Mesodermal cell (in vitro differentiated cells): ENCODE data around the gene ARID5B.

ENCODE experiments used
- H3K27ac ChIP-seq: 2 replicates; pipeline ENCODE4 v1.7.0; 2013; ENCODE audit warnings: mild to moderate bottlenecking, low read depth, low read length, moderate library complexity; ENCODE audit not compliant: severe bottlenecking
- H3K36me3 ChIP-seq: 2 replicates; pipeline ENCODE4 v1.7.1; 2013; ENCODE audit warnings: mild to moderate bottlenecking, low read length, moderate library complexity; ENCODE audit not compliant: control insufficient read depth, insufficient read depth
- H3K4me1 ChIP-seq: one replicate; pipeline ENCODE4 v1.7.1; 2013; ENCODE audit warnings: mild to moderate bottlenecking, low read length; ENCODE audit not compliant: insufficient read depth, control insufficient read depth, poor library complexity, severe bottlenecking
- H3K4me3 ChIP-seq: 2 replicates; pipeline ENCODE4 v1.7.0; 2013; ENCODE audit warnings: low read length, control low read depth, mild to moderate bottlenecking; ENCODE audit not compliant: insufficient read depth, poor library complexity, severe bottlenecking; ENCODE audit errors: extremely low read depth
- H3K9me3 ChIP-seq: 2 replicates; pipeline ENCODE4 v1.7.1; 2013; ENCODE audit warnings: mild to moderate bottlenecking, low read length, moderate library complexity; ENCODE audit not compliant: control insufficient read depth
- WGBS, 2 experiments: methylation state at CpG; one replicate each; pipeline ENCODE4 v1.1.5; 2013; ENCODE audit warnings: missing lambda C conversion rate in 2 of 2; ENCODE audit not compliant: insufficient coverage in 2 of 2; 5-methylcytosine and 5-hydroxymethylcytosine counted together

ARID5B gene

DNA sequence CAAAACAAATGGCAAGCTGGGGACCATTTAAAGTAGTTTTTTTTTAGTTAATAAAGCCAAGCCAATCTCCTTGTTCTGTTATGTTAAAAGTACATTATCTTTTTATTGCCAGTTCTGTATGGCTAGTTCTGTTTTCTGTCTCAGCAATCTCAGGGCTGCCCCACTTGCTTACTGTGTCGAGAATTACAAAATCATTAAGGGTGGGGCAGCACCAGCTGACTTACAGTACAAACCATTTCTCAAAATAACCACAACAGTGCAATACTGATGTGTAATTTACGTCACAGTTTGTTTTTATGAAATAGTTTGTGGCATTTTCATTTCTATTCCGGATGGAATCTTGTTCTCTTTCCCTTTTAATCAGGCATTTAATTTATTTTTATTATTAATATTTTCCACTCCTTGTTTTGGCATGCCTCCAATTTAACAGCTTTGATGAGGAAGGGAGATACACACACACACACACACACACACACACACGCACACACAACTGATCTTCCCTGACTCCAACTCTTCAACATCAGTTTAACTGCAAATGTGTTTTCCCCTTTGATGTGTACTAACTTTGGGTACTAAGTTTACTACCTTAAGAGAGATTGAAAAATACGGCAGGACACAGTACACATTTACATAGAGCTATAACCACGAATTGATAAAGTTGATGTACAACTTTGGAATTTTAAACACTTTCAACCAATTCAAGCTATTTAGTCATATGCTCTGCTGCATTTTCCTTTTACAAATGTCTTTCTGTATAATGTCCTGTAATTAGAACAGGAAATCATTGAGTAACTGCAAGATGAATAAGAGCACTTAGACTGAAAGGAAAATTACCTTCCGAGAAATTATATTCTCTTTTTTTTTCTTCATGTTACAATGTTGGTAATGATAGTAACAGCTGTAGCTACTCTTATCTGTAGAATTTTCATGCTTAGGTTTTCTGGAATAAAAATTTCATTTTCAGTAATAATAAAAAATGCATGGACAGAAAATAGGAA, 91.5 kb downstream of the ARID5B start:
- Histone ChIP-seq H3K4me3 (no peak overlapping the region), H3K27ac (no peak overlapping the region), H3K36me3 (no peaks in the 10 kb centered on the region), H3K4me1 (no peaks in the 10 kb centered on the region), H3K9me3 (no peaks in the 10 kb centered on the region)
- 100% methylated on average over 2 of the region's 7 CpGs; no CpG with 5 or more reads in 1 of the 2 experiments for WGBS, 2 experiments

GRCh38 chr10:61993711-61994401, 92.4 kb downstream of the ARID5B start:
- Histone ChIP-seq H3K9me3 (no peaks in the 10 kb centered on the region), H3K27ac (no peak overlapping the region), H3K36me3 (peaks cover 1% of the 10 kb centered on the region), H3K4me1 (no peaks in the 10 kb centered on the region), H3K4me3 (no peak overlapping the region)
- 86 to 100% methylated on average over 2 of the region's 6 CpGs for WGBS, 2 experiments

- WGBS, 2 experiments: 82 to 92% methylated on average over 3 of the region's 7 CpGs
These were observed 93.1 kb downstream of the ARID5B start for GRCh38 chr10:61994405-61995219.

DNA sequence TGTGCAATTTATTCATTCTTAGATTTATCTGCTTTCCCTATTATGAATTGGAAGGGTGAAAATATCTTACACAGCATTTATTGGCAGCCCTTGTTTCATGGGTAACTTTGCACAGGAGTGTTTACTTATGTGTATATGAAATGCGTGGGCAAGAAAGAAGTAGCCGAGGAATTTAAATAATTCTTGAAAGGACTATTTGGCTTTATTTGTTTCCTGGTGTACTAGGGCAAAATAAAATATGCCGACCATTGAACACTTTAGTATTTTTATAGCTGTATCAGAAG, 93.7 kb downstream of the ARID5B start:
- no peaks in the 10 kb centered on the region for H3K4me1 ChIP-seq
- no peak overlapping the region for H3K27ac ChIP-seq
- 85 to 89% methylated on average over 2 of the region's 3 CpGs for WGBS, 2 experiments
- H3K36me3 ChIP-seq: peaks cover 4% of the 10 kb centered on the region
- H3K4me3 ChIP-seq: no peak overlapping the region
- no peaks in the 10 kb centered on the region for H3K9me3 ChIP-seq

More at GRCh38 chr10:61994405-61995219, 93.1 kb downstream of the ARID5B start:
- Histone ChIP-seq H3K4me1 (no peaks in the 10 kb centered on the region), H3K36me3 (peaks cover 4% of the 10 kb centered on the region), H3K27ac (no peak overlapping the region), H3K9me3 (no peaks in the 10 kb centered on the region), H3K4me3 (no peak overlapping the region)

- WGBS, 2 experiments: 100% methylated on average over 1 of the region's 1 CpG
- Histone ChIP-seq H3K4me1 (no peaks in the 10 kb centered on the region), H3K27ac (no peak overlapping the region), H3K36me3 (peaks cover 8% of the 10 kb centered on the region), H3K9me3 (no peaks in the 10 kb centered on the region), H3K4me3 (no peak overlapping the region)
These were observed 97.4 kb downstream of the ARID5B start for GRCh38 chr10:61998937-61999336.

DNA sequence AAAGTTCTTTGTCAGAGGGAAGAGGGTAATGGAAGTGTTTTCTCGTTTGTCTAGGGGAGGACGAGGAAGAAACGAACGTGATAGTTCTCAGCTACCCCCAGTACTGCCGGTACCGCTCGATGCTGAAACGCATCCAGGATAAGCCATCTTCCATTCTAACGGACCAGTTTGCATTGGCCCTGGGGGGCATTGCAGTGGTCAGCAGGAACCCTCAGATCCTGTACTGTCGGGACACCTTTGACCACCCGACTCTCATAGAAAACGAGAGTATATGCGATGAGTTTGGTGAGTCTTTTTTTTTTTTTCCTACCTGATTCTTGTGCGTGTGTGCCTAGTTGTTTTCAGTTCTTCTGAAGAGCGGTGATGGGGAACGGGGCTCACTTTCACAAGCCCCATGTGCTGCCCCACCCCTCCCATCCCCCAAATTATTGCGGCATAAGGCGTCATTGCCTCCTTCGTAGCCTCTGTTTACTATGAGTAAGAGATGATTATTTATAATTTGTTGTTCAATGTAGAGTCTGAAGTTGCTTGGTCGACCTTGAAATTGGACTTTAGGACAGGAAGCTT, 98.6 kb downstream of the ARID5B start:
- Histone ChIP-seq H3K27ac (no peak overlapping the region), H3K4me3 (no peak overlapping the region), H3K36me3 (peaks cover 8% of the 10 kb centered on the region), H3K9me3 (no peaks in the 10 kb centered on the region), H3K4me1 (no peaks in the 10 kb centered on the region)
- WGBS, 2 experiments: 96 to 97% methylated on average over 10 to 13 of the region's 20 CpGs

DNA sequence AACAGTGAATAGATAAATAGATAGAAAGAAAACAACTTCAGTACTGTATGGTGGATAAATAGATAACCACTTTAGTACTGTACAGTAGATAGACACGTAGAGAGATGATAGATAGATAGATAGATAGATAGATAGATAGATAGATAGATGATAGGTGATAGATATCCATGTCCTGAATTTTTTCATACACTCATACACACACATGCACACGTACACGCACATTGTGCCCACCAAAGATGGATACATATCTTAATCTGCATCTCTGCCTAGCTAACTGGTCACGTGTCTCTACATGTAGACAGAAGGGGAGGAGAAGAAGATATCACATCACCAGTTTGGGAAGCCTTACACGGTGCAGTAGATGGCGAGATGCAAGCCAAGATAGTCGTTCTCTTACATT, 99.2 kb downstream of the ARID5B start:
- Histone ChIP-seq H3K4me3 (no peak overlapping the region), H3K9me3 (no peaks in the 10 kb centered on the region), H3K36me3 (peaks cover 8% of the 10 kb centered on the region), H3K4me1 (no peaks in the 10 kb centered on the region), H3K27ac (no peak overlapping the region)
- WGBS, 2 experiments: 83 to 100% methylated on average over 1 of the region's 7 CpGs

GRCh38 chr10:62001898-62002297, 100.4 kb downstream of the ARID5B start:
- Histone ChIP-seq H3K4me1 (no peaks in the 10 kb centered on the region), H3K9me3 (no peaks in the 10 kb centered on the region), H3K4me3 (no peak overlapping the region), H3K36me3 (peaks cover 8% of the 10 kb centered on the region), H3K27ac (no peak overlapping the region)
- 64 to 93% methylated on average over 2 to 3 of the region's 5 CpGs for WGBS, 2 experiments

- no peaks in the 10 kb centered on the region for H3K9me3 ChIP-seq
- peaks cover 8% of the 10 kb centered on the region for H3K36me3 ChIP-seq
- WGBS, 2 experiments: 100% methylated on average over 1 of the region's 3 CpGs
- H3K4me1 ChIP-seq: no peaks in the 10 kb centered on the region
- no peak overlapping the region for H3K4me3 ChIP-seq
- no peak overlapping the region for H3K27ac ChIP-seq
These were observed 101.3 kb downstream of the ARID5B start for GRCh38 chr10:62002753-62003152.

GRCh38 chr10:62004042-62004441, 102.5 kb downstream of the ARID5B start:
- no CpG with 5 or more reads among the region's 3 CpGs for WGBS, 2 experiments
- Histone ChIP-seq H3K4me1 (no peaks in the 10 kb centered on the region), H3K4me3 (no peak overlapping the region), H3K27ac (no peak overlapping the region), H3K9me3 (no peaks in the 10 kb centered on the region), H3K36me3 (peaks cover 5% of the 10 kb centered on the region)
